Posterior cingulate gyrus (tissue), 11 donors: Measurements from ENCODE around the gene DLGAP1.
"Not testable (repeated sequence)": the region's sequence is repeated elsewhere in the genome, so short reads cannot be mapped to it uniquely, and the experiment has no call there.

Source experiments
- DNase-seq, 10 donors: peaks; one replicate each; pipeline versions ENCODE4 v3.0.0 to v3.0.0-alpha.2; 2020 to 2021; ENCODE audit warnings: mixed read lengths in 3 of 10
- intact Hi-C: fragments of 100-400 bp; cut with DNase I; formaldehyde crosslinking; loops from one replicate; pipeline ENCODE4 v1.15.1; 2023

Gene DLGAP1

DNA sequence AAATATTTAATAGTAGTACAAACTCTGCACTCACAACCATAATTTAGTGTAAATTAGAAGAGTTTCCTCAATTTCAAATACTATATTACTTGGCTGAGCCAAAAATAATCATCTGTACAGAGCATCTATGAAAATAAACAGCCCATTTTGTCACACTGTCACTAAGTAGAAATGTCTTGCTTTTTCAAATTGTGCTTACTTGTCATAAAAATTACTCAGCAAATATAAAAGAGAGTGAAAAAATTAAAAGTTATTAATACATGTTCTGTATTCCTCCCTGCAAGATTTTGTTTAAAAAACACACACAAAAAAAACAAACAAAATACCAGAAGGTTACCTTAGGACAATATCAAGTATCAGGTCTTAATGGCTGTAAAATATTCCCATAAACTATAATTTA, 155.7 kb downstream of the DLGAP1 start:
- no peak for DNase-seq
- intact Hi-C loops = no loop called here

DNA sequence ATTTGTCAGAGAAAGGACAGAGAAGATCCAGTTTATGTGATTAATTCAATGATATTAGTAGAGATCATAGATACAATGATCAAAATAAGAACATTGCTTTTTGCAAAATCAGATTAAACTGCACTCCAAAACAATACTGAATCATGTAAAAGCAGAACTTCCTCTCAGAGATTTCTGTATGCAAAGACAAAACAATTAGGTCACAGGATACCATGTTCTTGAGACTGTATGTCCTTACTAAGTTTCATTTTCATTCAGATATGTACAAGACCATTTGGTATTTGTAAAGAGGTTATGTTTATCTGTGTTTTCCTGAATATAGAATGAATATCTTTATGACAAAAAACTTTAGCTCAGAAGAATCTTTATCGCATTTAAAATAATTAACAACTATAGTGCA, 161.8 kb downstream of the DLGAP1 start:
- intact Hi-C loops = no loop called here
- no peak for DNase-seq

DNA sequence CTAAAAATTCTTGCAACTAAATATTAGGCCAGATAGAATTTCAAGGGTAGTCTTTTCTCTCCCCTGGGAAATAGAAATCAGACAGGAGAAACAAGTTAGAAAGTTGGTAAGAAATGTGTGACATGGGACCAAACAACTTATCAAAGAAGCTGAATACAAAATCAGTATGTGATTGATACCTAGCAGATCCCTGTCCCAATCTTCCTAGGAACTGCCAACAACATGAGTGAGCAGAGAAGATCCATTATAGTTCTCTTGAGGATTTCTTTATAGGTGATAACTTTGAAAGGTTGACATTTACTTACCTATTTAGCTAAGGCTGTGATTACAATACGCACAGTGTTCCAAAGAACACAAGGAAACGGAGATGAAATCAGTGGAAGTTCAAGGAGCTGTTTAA, 162.4 kb downstream of the DLGAP1 start:
- intact Hi-C loops = no loop called here

DNA sequence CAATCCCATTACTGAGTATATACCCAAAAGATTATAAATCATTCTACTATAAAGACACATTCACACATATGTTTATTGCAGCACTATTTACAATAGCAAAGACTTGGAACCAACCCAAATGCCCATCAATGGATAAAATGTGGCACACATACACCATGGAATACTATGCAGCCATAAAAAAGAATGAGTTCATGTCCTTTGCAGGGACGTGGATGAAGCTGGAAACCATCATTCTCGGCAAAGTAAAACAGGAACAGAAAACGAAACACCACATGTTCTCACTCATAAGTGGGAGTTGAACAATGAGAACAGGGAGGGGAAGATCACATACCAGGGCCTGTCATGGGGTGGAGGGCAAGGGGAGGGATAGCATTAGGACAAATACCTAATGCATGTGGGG, 167.8 kb downstream of the DLGAP1 start:
- intact Hi-C loops = loop anchor here (10.0 kb wide), 1 partner anchor 57 kb away; no protein-coding TSS in a partner anchor
- not testable (repeated sequence) for DNase-seq

More for the DNA sequence above, 162.4 kb downstream of the DLGAP1 start:
- no peak for DNase-seq

DNA sequence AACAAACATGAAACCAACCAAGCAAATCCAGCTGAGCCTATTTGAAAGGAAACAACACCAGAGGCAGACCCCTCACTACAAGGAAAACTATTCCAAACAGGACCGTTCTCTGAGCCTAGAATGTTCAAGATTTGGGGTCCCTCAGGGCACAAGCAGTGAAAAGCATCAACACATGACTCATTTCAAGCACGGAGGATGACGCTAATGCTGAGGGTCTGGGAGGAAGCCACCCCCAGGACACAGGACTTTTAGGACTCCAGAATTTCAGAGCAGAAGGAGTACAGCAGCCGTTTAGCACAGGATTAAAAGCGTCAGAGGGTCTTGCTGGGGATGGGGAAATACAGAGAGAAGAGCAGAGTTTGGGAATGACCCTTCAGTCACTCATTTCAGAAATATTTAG, 168.9 kb downstream of the DLGAP1 start:
- intact Hi-C loops = loop anchor here (10.0 kb wide), 1 partner anchor 59 kb away; no protein-coding TSS in a partner anchor
- no peak for DNase-seq

DNA sequence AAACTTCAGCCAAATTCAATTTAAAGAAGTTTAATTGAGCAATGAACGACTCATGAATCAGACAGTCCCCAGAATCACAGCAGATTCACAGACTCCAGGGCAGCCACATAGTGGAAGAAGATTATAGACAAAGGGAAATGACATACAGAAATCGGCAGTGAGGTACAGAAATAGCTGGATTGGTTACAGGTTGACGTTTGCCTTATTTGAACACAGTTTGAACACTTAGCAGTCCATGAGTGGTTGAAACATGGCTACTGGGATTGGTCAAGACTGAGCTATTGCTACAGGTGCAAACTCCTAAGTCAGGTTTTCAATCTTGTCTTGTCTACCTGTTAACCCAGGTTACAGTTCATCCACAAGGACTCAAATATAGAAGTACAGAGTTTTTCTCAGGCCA, 169.6 kb downstream of the DLGAP1 start:
- intact Hi-C loops = loop anchor here (10.0 kb wide), 1 partner anchor 59 kb away; no protein-coding TSS in a partner anchor
- no peak for DNase-seq

DNA sequence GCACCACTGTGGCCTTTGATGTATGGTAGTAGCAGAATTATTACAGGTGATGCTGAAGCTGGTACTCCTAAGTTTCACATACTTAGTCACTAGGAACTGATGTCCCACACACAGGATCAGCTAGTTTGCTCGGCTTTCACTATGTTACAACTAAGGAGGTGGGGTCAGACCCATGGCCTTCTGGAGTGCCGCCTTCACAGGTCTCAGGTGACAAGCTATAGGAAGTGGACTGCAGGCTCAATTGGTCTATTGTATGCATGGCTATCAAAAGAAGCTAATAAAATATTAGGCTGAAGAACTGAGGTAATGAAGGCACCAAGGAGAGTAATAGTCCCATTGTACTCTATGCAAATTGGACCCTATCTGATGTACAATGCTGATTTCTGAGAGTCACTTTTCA, 170.6 kb downstream of the DLGAP1 start:
- intact Hi-C loops = loop anchor here (10.0 kb wide), 1 partner anchor 60 kb away; no protein-coding TSS in a partner anchor
- DNase-seq = no peak

DNA sequence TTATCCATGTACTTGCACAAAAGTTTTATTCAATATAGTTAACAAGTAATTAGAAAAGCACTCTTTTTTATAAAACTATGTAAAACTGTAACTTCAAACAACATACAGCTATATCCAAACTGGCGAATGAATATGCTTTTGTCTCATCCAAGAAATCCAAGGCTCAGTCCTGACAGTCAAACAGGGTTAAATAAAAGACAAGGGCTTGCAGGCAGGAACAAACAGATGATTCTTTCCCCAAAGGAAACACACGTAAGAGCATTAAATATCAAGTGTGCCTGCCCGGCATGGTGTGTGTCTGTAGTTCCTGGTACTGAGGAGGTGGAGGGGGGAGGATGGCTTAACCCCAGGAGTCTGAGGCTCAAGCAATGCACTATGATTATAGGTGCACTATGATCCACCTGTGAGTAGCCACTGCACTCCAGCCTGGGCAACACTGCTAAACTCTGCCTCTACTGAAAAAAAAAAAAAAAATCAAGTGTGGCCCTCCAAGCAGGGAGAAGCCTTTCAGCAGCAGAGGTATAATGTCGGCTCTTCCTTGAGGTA, 171.3 kb downstream of the DLGAP1 start:
- intact Hi-C loops = loop anchor here (10.0 kb wide), 1 partner anchor 61 kb away; no protein-coding TSS in a partner anchor
- no peak for DNase-seq

DNA sequence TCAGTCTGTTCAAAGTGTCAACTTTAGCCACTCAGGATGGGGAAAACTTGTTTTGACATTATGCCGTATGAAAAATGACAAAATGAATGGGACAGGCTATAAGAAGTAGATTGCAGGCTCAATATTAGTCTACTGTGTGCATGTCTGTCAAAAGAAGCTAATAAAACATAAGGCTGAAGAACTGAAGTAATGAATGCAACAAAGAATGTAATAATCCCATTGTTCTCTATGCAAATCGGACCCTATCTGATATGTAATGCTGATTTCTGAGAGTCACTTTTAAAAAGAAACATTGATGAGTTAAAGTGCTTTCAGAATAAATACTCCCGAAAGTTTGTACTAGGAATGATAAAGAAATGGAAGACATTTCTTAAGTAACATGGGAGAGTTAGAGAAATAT, 172.2 kb downstream of the DLGAP1 start:
- intact Hi-C loops = loop anchor here (10.0 kb wide), 1 partner anchor 62 kb away; no protein-coding TSS in a partner anchor

DNA sequence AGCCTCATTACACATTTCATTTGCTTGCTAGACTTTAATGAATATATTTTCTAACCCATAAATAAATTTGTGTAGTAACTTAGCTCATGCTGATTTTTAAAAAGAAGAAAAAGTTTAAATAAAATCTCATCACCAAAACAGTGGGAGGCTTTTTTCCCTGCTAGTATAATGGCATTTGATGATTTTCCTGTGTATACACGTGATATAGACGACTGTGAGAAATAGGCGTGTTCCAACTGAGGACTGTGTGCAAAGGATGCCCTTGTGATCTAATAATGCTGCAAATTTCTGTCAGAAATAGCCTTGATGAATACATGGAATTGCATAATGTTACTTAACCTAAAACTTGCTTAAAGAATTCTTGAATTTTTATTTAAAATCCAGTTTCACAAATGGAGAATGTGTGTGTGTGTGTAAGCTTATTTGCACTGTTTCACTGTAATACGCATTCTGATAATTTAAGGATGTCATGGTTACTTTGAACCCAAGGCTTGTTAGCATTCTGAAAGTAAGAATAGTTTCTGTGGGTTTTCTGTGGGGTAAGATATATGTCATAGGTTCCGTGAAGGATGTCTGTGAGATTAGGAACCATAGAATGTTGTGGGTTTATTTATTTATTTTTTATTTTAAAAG, 178.0 kb downstream of the DLGAP1 start:
- intact Hi-C loops = no loop called here
- no peak for DNase-seq

More for the DNA sequence above, 172.2 kb downstream of the DLGAP1 start:
- no peak for DNase-seq

DNA sequence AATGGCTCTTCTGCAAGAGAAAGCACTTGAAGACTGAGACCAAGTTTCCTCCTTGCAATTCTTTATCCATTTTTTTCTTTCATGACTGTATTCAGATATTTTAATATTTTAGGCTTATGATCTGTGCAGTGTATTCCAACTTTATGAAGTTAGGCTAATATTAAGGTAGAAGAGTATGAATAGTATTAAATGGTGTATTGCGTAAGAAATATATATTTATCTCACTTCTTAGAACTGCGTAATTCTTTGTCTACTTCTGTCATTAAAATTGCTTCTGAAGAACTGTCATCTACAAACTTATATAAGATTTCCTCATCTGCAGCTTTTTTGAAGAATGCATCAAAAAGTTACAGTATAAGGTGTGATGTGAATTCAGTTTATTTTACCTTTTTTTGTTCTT, 183.2 kb downstream of the DLGAP1 start:
- no peak for DNase-seq
- intact Hi-C loops = no loop called here

DNA sequence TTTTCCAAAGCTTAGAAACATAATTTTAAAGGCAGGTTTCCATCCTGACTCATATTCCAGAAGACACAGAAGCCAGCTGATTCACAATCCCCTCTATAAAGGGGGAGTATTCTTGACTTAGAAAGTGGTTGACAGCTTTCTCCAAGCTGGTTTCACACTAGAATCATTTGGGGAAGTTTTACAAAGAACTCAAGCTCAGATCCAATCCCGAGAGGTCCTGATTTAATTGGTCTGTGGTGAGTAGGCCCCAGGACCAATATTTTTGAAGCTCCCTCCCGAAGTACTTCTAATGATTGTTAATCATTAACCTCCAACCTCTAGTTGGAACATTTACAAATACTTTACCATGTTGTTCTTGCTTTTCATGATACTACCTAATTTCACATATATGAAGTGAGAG, 184.1 kb downstream of the DLGAP1 start:
- intact Hi-C loops = no loop called here
- no peak for DNase-seq

DNA sequence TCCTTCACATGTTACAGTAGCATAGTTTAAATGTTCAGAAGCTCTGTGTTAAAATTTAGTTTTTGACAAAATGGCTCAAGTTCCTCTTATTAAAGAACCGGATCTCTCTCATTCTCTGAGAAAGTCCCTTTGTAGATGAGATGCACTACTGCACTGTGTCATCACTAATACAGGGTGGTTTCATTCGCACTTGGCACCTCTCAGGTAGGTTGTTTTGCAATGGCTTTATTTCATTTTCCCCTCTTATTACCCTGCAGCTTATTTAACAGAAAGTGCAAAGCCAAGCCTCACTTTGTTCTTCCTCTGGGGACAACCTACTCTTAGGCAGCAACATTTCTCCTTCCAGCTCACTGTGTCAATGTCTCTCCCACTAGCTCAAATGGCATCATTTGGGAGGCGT, 185.1 kb downstream of the DLGAP1 start:
- intact Hi-C loops = no loop called here
- no peak for DNase-seq

DNA sequence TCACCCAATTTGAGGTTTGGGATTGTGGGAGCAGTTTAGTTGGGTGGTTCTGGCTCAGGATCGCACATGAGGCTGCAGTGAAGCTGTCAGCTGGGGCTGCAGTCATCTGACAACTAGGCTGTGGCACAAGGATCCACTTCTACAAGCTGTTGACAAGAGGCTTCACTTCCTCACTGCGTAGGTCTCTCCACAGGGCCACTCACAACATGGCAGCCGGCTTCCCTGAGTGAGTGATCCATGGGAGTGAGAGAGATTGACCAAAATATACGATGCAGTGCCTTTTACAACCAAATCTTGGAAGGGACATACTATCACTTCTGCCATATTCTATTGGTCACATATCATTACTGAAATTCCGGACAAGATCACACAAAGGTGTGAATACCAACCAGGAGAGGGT, 187.5 kb downstream of the DLGAP1 start:
- intact Hi-C loops = no loop called here
- DNase-seq = no peak

DNA sequence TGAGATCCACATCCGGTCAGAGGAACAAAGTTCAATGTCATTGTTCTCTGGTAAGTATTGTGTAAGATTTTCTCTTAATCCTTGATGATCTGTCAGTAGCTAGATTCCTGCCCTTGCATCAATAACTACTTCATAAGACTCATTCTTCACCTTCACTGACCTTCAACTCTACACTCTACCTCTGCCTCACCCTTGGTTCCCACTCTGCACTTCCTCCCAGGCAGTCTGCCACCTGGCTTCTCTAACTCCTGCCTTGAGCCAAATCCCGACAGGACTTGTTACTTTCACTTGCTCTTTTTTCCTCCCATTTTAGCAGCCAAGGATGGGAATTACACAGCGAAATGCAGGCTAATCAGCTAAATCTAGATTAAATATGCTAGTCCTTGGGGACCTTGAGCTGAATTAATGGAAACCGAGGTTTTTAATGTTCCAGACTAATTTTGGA, 190.7 kb downstream of the DLGAP1 start:
- DNase-seq = no peak
- intact Hi-C loops = no loop called here

DNA sequence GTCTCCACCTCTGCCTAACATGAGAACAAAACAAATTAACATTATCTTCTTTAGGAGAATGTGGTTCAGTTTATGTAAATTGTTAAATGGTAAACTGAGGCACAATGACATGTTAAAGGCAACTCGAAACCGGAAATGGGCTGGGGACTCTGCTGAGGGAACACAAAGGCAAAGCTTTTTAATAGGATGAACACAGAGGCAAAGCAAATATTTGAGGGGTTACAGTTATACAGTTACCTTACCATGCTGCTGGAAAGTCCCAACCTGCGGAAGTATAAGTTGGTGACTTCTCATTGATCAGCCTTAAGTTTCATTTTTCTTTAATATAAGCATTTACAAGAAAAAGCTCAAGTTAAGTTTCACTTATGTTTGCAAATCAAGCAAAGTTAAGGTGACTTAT, 195.0 kb downstream of the DLGAP1 start:
- DNase-seq = no peak
- intact Hi-C loops = no loop called here

DNA sequence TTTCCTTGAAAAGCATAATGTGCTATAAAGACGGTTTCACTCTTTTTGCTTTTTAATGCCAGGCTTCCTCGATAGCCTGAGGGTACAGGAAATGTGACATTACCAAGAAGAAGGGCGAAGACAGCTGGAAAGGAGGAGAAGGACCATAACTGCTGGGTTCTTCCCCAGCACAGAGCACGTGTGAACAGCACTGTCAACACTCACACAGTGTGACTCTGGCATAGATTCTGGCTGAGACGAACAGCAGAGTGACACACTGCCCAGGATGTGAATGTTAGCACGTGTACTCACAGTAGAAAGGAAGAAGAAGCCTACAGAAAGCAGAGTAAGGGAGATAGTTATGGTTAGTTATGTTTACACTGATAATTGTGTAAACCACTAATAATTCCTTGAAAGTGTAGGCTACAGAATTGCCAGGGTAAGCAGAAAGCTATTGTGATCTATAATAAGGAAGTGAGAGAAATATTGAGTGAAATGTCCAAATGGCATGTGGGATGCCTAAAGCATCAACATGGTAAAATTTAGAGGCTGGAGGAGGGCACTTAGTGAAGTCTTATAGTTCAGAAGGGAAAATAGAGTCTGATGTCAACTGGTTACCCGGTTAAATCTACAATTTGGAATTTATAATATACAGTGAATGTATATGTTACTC, 198.2 kb downstream of the DLGAP1 start:
- no peak for DNase-seq
- intact Hi-C loops = no loop called here

DNA sequence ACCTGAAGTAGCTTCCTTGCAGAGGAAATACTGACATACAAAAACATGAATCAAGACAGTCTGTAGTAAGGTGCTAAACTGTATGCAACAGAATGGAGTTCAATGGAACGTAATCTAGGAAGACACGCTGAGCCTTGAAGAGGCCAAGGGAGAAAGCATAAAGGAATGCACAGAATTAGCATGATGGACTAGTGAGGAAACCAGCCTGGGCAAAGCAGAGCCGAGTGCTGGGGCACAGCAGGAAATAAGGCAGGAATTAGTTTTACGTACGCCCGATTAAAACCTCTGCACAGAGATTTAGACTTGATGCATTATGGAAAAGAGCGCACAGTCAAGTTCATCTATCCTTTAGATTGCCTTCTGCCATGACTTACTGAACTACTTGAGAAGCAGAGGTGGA, 200.3 kb downstream of the DLGAP1 start:
- intact Hi-C loops = no loop called here
- DNase-seq = no peak

DNA sequence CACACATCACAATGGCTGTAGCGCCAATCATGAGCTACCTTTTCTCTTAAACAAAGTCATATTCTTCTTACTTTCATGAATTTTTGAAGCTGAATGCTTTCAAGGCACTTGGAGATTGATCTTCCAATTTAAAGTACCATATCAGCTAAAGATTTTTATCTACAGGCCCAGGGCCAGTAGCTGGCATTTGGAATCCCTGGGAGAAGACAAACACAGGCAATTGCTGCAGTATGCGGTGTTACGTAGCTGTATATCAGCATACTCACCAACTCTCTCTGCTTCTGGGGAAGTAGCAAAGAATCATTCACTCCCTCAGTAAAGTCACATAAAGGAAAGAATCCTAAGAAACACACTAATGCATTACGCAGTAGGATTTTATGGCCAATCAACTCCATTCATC, 202.3 kb downstream of the DLGAP1 start:
- no peak for DNase-seq
- intact Hi-C loops = no loop called here

DNA sequence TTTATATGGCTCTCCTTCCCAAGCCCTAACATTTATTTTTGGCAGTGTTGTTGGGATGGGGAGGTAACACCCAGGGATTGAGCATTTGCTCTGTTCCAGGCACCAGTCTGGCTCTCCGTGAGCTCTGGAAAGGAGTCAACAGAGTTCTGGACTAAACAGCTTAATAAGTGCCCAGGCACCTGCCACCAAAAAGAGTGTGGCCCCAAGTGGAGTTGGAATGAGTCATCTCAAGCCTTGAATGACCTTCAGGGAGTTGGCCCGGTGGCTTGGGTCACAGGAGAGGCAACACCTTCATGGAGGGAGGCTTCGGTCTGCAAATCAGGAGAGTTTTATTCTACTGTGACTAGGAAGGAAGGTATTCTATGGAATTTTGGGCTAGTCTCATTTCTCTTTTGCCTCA, 203.2 kb downstream of the DLGAP1 start:
- intact Hi-C loops = no loop called here
- no peak for DNase-seq

DNA sequence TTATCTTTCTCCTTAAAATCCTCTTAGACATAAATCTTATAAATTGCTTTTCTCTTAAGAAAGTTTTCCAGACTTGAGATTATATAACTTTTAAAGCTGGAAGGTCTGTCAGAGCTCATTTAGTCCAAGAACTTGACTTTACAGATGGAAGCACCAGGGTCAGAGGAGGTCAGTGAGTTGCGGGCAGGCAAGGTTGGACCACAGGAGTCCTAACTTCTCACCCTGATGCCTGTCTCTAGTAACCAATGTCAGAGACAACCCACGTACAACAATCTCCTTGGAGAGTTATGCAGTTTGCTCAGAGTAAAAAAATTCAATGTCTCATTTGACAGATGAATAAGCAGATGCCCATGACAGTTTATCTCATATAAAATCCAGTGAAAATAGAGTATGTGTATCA, 203.9 kb downstream of the DLGAP1 start:
- intact Hi-C loops = no loop called here
- no peak for DNase-seq

DNA sequence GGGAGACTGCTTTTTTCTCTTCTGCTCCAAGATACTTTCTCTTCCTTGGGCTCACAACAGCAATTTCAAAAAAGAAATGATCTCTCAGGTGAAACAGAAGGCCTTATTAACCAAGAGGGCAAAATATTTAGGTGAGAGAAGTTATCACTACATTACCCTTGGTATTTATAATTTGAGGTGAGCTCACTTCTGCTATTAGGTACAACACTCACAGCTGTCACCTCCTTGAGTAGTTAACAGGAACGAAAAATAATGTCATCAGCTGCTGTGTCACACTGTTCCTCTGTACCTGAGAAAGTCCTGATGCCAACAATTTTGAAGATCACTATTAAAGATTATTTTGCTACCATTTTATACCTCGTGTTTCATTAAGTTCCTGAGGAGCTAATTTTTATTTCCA, 205.0 kb downstream of the DLGAP1 start:
- intact Hi-C loops = no loop called here
- no peak for DNase-seq
